SK-N-SH (cell line): ENCODE data around the gene PCDHB11. TPM values are rescaled to one million over a fixed set of nuclear protein-coding genes. Genes with fewer than 3 reads are reported as not detected.
"Not testable (repeated sequence)": the region's sequence is repeated elsewhere in the genome, so short reads cannot be mapped to it uniquely, and the experiment has no call there.

ENCODE experiments used
- CTCF ChIA-PET: fragments of 300-600, 350-600 bp; formaldehyde crosslinking; extraction: SDS; loops from one replicate; lab custom pipeline; 2021; lab: Yijun Ruan, JAX
- POLR2A ChIA-PET: fragments of 350-600 bp; sonication (Branson Sonifier 250); formaldehyde crosslinking; extraction: SDS; loops from one replicate; lab custom pipeline; 2020; ENCODE audit warnings: antibody characterized with exemption, inconsistent platforms; lab: Yijun Ruan, JAX
- DNase-seq: peaks from one replicate; pipeline ENCODE4 v3.0.0; 2012
- H2AFZ ChIP-seq: fragments of 200-600 bp; sonication (generic); 2 replicates; pipeline ENCODE4 v1.8.1; 2016; ENCODE audit warnings: antibody characterized with exemption, mild to moderate bottlenecking, low read depth
- H3F3A ChIP-seq: fragments of 200-600 bp; sonication (generic); replicated peaks from 2 replicates; pipeline ENCODE3; 2016; ENCODE audit warnings: antibody characterized with exemption, mild to moderate bottlenecking; ENCODE audit not compliant: insufficient read depth
- H3K27ac ChIP-seq, 2 experiments: fragments of 200-500 bp in 1 of 2; fragments of 200-600 bp in 1 of 2; sonication (Bioruptor generic) in 1 of 2; sonication (generic), shearing (Covaris generic) in 1 of 2; 2 replicates each; pipeline versions ENCODE4 v1.5.1 to v1.6.1; 2014 to 2016; ENCODE audit warnings: low read depth in 2 of 2, inconsistent platforms in 1 of 2, low read length in 1 of 2, mild to moderate bottlenecking in 1 of 2, mixed read lengths in 1 of 2
- H3K27me3 ChIP-seq: fragments of 200-600 bp; sonication (generic), shearing (Covaris generic); 2 replicates; pipeline ENCODE4 v1.6.1; 2016; ENCODE audit warnings: mixed run types; ENCODE audit not compliant: insufficient read depth
- H3K36me3 ChIP-seq, 2 experiments: fragments of 200-500 bp in 1 of 2; fragments of 200-600 bp in 1 of 2; sonication (Bioruptor generic) in 1 of 2; sonication (generic) in 1 of 2; replicated peaks in 1 of 2; 2 replicates each; pipeline versions ENCODE3 to v1.5.1; 2014 to 2016; ENCODE audit warnings: low read length in 1 of 2, mild to moderate bottlenecking in 1 of 2; ENCODE audit not compliant: insufficient read depth in 2 of 2, control insufficient read depth in 1 of 2
- H3K4me1 ChIP-seq, 2 experiments: fragments of 200-500 bp in 1 of 2; fragments of 200-600 bp in 1 of 2; sonication (Bioruptor generic) in 1 of 2; sonication (generic), shearing (Covaris generic) in 1 of 2; 2 replicates each; pipeline versions ENCODE4 v1.5.1 to v1.6.1; 2014 to 2016; ENCODE audit warnings: low read depth in 1 of 2, low read length in 1 of 2, mixed run types in 1 of 2; ENCODE audit not compliant: insufficient read depth in 2 of 2, control insufficient read depth in 1 of 2
- H3K4me2 ChIP-seq: fragments of 200-600 bp; sonication (generic), shearing (Covaris generic); 2 replicates; pipeline ENCODE4 v1.6.1; 2017; ENCODE audit warnings: mixed run types
- H3K4me3 ChIP-seq, 2 experiments: fragments of 200-500 bp in 1 of 2; fragments of 200-600 bp in 1 of 2; sonication (Bioruptor generic) in 1 of 2; sonication (generic), shearing (Covaris generic) in 1 of 2; 2 replicates each; pipeline versions ENCODE4 v1.5.1 to v1.8.1; 2014 to 2016; ENCODE audit warnings: low read depth in 2 of 2, inconsistent platforms in 1 of 2, low read length in 1 of 2, mild to moderate bottlenecking in 1 of 2, mixed read lengths in 1 of 2, moderate library complexity in 1 of 2
- H3K79me2 ChIP-seq: fragments of 200-600 bp; sonication (generic); 2 replicates; pipeline ENCODE4 v1.8.1; 2017; ENCODE audit warnings: mild to moderate bottlenecking; ENCODE audit not compliant: insufficient read depth
- H3K9ac ChIP-seq: fragments of 200-600 bp; sonication (generic); 2 replicates; pipeline ENCODE4 v1.6.1; 2017; ENCODE audit warnings: mixed run types
- H3K9me2 ChIP-seq: fragments of 200-600 bp; sonication (generic); 2 replicates; pipeline ENCODE4 v1.6.1; 2017; ENCODE audit warnings: mixed run types
- H3K9me3 ChIP-seq: fragments of 200-600 bp; sonication (generic); 2 replicates; pipeline ENCODE4 v1.6.1; 2017; ENCODE audit warnings: mixed run types, mild to moderate bottlenecking, moderate library complexity
- H4K20me1 ChIP-seq: fragments of 200-600 bp; sonication (generic); 2 replicates; pipeline ENCODE4 v1.6.1; 2017; ENCODE audit warnings: mild to moderate bottlenecking, mixed run types; ENCODE audit not compliant: insufficient read depth
- WGBS: methylation state at CpG from one replicate; pipeline ENCODE4 v1.1.6; 2017; ENCODE audit warnings: low lambda C conversion rate; 5-methylcytosine and 5-hydroxymethylcytosine counted together
- polyA plus RNA-seq, 3 experiments: library from polyadenylated mRNA; depleted of rRNA; stranded (reverse); fragments of >200 nt; gene quantifications; 2 replicates each; pipeline ENCODE4 v1.2.3, GENCODE V29; 2012
- TF ChIP-seq, protein P1 (sequence below): fragments of 200-600 bp; sonication (generic); IDR thresholded peaks from 2 replicates; pipeline ENCODE4 v1.6.1; 2017; ENCODE audit warnings: antibody characterized with exemption, mild to moderate bottlenecking, moderate library complexity

Gene PCDHB11
- polyA plus RNA-seq, 1 of the 3 experiments (the other 2 are of a cell fraction): 0.61 TPM

- 45% methylated on average over 11 of the region's 18 CpGs for WGBS
- H3K4me1 ChIP-seq: not testable (repeated sequence)
Observed at GRCh38 chr5:141213656-141214339, 14.4 kb downstream of the PCDHB11 start, which contains the start of gene PCDHB13. PCDHB13 (plus strand) TSS chr5:141213919; CDS start chr5:141214124, 205 bp downstream.

DNA sequence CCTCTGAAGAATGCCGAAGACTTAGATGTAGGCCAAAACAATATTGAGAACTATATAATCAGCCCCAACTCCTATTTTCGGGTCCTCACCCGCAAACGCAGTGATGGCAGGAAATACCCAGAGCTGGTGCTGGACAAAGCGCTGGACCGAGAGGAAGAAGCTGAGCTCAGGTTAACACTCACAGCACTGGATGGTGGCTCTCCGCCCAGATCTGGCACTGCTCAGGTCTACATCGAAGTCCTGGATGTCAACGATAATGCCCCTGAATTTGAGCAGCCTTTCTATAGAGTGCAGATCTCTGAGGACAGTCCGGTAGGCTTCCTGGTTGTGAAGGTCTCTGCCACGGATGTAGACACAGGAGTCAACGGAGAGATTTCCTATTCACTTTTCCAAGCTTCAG lies 15.2 kb downstream of the PCDHB11 start:
- CTCF ChIA-PET, H3K9me3 ChIP-seq, H3K9me2 ChIP-seq, H3K4me3 ChIP-seq, POLR2A ChIA-PET, H3F3A ChIP-seq, H3K27ac ChIP-seq, H2AFZ ChIP-seq, H3K79me2 ChIP-seq, H3K4me2 ChIP-seq, H3K4me1 ChIP-seq, H3K36me3 ChIP-seq, H3K9ac ChIP-seq, H4K20me1 ChIP-seq, H3K27me3 ChIP-seq, DNase-seq: not testable (repeated sequence)
- WGBS: 60% methylated on average over 7 of the region's 12 CpGs

More at GRCh38 chr5:141213656-141214339, 14.4 kb downstream of the PCDHB11 start, which contains the start of gene PCDHB13:
- H3K9ac ChIP-seq, H3K4me2 ChIP-seq, POLR2A ChIA-PET, H3K79me2 ChIP-seq, H3K4me3 ChIP-seq, H4K20me1 ChIP-seq, H3F3A ChIP-seq, H3K27me3 ChIP-seq, H3K9me3 ChIP-seq: not testable (repeated sequence)
- CTCF ChIA-PET: interaction anchor here (1.4 kb wide), 1 partner anchor 10 kb away, joined by 5 read pairs; the partner anchor contains the start of gene PCDHB14
- TF ChIP-seq, protein P1, sequence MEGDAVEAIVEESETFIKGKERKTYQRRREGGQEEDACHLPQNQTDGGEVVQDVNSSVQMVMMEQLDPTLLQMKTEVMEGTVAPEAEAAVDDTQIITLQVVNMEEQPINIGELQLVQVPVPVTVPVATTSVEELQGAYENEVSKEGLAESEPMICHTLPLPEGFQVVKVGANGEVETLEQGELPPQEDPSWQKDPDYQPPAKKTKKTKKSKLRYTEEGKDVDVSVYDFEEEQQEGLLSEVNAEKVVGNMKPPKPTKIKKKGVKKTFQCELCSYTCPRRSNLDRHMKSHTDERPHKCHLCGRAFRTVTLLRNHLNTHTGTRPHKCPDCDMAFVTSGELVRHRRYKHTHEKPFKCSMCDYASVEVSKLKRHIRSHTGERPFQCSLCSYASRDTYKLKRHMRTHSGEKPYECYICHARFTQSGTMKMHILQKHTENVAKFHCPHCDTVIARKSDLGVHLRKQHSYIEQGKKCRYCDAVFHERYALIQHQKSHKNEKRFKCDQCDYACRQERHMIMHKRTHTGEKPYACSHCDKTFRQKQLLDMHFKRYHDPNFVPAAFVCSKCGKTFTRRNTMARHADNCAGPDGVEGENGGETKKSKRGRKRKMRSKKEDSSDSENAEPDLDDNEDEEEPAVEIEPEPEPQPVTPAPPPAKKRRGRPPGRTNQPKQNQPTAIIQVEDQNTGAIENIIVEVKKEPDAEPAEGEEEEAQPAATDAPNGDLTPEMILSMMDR: peak; percentile 17; the same call in 1 of the 2 replicates
- TF ChIP-seq, all 33 proteins: peak for 1; not testable (repeated sequence) for 32
- H2AFZ ChIP-seq, H3K27ac ChIP-seq, DNase-seq, H3K36me3 ChIP-seq, H3K9me2 ChIP-seq: not testable (repeated sequence)

- H2AFZ ChIP-seq, H3K9ac ChIP-seq, H3F3A ChIP-seq, H3K4me3 ChIP-seq, H3K9me2 ChIP-seq, H3K27me3 ChIP-seq, H3K27ac ChIP-seq, DNase-seq, POLR2A ChIA-PET, H4K20me1 ChIP-seq, H3K36me3 ChIP-seq, H3K79me2 ChIP-seq, H3K4me1 ChIP-seq, H3K4me2 ChIP-seq, H3K9me3 ChIP-seq: not testable (repeated sequence)
- CTCF ChIA-PET: interaction anchor here (1.4 kb wide), 1 partner anchor 349 kb away, joined by 4 read pairs; no protein-coding TSS in a partner anchor
- WGBS: 72% methylated on average over 12 of the region's 40 CpGs
Observed at GRCh38 chr5:141215504-141215903, 16.1 kb downstream of the PCDHB11 start.

- DNase-seq, H3K4me3 ChIP-seq, H3K9me3 ChIP-seq, H3K36me3 ChIP-seq, H2AFZ ChIP-seq, H3K27ac ChIP-seq, H3K4me2 ChIP-seq, H4K20me1 ChIP-seq, H3K9ac ChIP-seq, H3K79me2 ChIP-seq, POLR2A ChIA-PET, H3K4me1 ChIP-seq, H3F3A ChIP-seq, H3K9me2 ChIP-seq, H3K27me3 ChIP-seq: not testable (repeated sequence)
- WGBS: 56% methylated on average over 17 of the region's 26 CpGs
- CTCF ChIA-PET: interaction anchor here (1.3 to 1.6 kb wide), 3 partner anchors 341 to 352 kb away, joined by 4 to 6 read pairs (median 5); no protein-coding TSS in a partner anchor
Observed at GRCh38 chr5:141216035-141216434, 16.6 kb downstream of the PCDHB11 start.
